ENCODE data around the gene SNRNP25. TPM values are rescaled to one million over a fixed set of nuclear protein-coding genes. Genes with fewer than 3 reads are reported as not detected.
"Not testable (repeated sequence)": the region's sequence is repeated elsewhere in the genome, so short reads cannot be mapped to it uniquely, and the experiment has no call there.

Gene SNRNP25
- total RNA-seq, 1 experiment from 2014 or later = 21.8 TPM

DNA sequence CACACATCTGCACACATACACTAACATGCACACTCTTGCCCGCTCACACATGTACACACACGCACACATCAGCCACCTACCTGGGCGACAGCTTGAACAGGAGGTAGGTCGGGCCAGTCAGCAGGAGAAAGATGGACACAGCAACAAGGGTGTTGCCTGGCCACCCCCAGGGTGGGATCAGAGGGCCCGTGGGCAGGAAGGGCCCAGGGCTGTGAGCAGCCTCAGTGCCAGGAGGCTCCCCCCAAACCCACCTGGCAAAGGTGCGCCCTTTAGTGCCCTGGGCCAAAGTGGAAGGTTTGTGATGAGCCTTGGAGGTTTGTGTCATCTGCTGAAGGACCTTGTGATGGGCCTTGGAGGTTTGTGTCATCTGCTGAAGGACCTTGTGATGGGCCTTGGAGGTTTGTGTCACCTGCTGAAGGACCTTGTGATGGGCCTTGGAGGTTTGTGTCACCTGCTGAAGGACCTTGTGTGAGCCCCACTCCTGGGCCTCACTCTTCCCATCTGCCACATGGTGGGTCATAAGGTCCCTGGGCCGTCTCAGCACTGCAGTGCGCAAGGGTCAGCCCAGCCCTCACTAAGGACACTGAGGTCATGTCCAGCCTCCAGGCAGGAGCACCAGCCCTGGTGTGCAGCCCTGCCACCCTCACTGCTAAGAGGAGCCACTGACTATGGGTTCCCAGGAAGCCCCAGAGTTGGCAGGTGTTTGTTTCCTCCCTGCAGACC is 20.3 kb upstream of the SNRNP25 start:
- not testable (repeated sequence) for H3K36me3 ChIP-seq (ENCODE audit: insufficient read depth, low read length); H3K79me2 ChIP-seq (ENCODE audit: low read length); H4K20me1 ChIP-seq (ENCODE audit: insufficient read depth, low read depth, low read length); H3K27me3 ChIP-seq (ENCODE audit: low read length); H3K9me2 ChIP-seq (replicated peaks; ENCODE audit: insufficient read depth, low read length); H3K27ac ChIP-seq (ENCODE audit: low read length); DNase-seq; H2AFZ ChIP-seq (ENCODE audit: low read length); H3K9ac ChIP-seq (ENCODE audit: low read length); H3K4me3 ChIP-seq (ENCODE audit: low read length); H3K4me2 ChIP-seq (ENCODE audit: low read depth, low read length, poor library complexity, severe bottlenecking); H3K9me3 ChIP-seq (ENCODE audit: low read length); H3K4me1 ChIP-seq (ENCODE audit: low read length)

DNA sequence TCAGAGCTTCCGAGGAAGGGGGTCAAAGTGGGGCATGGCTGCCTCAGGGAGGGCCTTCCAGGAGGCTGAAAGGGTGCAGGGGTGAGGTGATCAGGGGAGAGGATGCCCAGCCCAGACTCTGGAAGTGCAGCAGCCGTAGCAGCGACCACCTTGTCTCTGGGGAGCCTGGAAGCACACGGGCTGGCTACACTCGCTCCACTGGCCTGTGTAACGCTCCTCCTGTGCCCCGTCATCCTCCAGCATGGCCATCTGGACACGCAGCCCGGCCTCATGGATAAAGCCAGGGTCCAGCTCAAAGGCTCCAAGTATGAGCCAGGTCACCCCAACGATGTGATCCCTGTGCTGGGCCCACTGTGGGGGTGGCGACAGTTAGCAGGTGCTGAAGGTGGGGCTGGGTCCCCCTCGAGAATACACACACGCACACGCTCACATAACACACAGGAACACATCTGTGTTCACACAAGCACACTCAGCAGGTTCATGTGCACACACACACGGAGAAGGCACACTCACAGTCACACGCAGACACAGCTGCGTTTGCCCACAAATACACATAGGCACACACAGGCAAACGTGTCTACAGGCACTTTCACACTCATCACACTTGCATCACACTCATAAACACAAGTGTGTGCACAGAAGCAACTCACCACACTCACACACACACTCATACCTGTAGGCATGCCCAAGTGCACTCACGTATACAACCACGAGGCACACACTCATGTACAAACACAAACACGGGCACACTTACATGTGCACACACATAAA is 19.6 kb upstream of the SNRNP25 start:
- Histone ChIP-seq H3K79me2 (ENCODE audit: low read length) (no peaks in the 10 kb centered on the region), H3K9ac (ENCODE audit: low read length) (no peak overlapping the region), H3K27me3 (ENCODE audit: low read length) (no peaks in the 10 kb centered on the region), H3K9me2 (replicated peaks; ENCODE audit: insufficient read depth, low read length) (no peaks in the 10 kb centered on the region), H3K4me2 (ENCODE audit: low read depth, low read length, poor library complexity, severe bottlenecking) (no peak overlapping the region), H4K20me1 (ENCODE audit: insufficient read depth, low read depth, low read length) (0 out of 2 replicates have a peak, but pooled peaks cover 4% of the 10 kb centered on the region), H3K27ac (ENCODE audit: low read length) (no peak overlapping the region), H3K4me3 (ENCODE audit: low read length) (no peak overlapping the region), H2AFZ (ENCODE audit: low read length) (no peak overlapping the region), H3K36me3 (ENCODE audit: insufficient read depth, low read length) (peaks cover 3% of the 10 kb centered on the region), H3K4me1 (ENCODE audit: low read length) (peaks cover 5% of the 10 kb centered on the region), H3K9me3 (ENCODE audit: low read length) (no peaks in the 10 kb centered on the region)
- no peak for DNase-seq

DNA sequence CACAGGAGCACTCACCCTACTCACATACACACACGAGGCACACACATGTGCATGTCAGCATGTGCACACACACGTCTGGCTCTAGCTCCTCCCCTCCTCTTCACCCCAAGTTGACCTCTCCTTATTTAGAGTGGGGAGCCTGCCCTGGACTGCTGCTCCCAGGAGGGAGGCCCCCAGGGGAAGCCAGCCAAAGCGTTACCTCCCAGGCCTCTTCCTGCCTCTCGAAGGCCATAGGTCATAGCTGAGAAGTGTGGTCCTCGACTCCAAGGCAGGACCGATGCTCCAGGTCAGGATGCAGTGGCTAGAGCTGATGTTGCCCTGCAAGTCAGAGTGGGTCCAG is 19.0 kb upstream of the SNRNP25 start:
- Histone ChIP-seq H3K27me3 (ENCODE audit: low read length) (no peaks in the 10 kb centered on the region), H3K9ac (ENCODE audit: low read length) (no peak overlapping the region), H3K79me2 (ENCODE audit: low read length) (no peaks in the 10 kb centered on the region), H3K9me3 (ENCODE audit: low read length) (no peaks in the 10 kb centered on the region), H3K36me3 (ENCODE audit: insufficient read depth, low read length) (peaks cover 3% of the 10 kb centered on the region), H3K4me3 (ENCODE audit: low read length) (no peak overlapping the region), H3K27ac (ENCODE audit: low read length) (no peak overlapping the region), H2AFZ (ENCODE audit: low read length) (no peak overlapping the region), H3K4me1 (ENCODE audit: low read length) (peaks cover 9% of the 10 kb centered on the region), H3K9me2 (replicated peaks; ENCODE audit: insufficient read depth, low read length) (no peaks in the 10 kb centered on the region), H4K20me1 (ENCODE audit: insufficient read depth, low read depth, low read length) (0 out of 2 replicates have a peak, but pooled peaks cover 4% of the 10 kb centered on the region), H3K4me2 (ENCODE audit: low read depth, low read length, poor library complexity, severe bottlenecking) (no peak overlapping the region)
- DNase-seq = no peak

DNA sequence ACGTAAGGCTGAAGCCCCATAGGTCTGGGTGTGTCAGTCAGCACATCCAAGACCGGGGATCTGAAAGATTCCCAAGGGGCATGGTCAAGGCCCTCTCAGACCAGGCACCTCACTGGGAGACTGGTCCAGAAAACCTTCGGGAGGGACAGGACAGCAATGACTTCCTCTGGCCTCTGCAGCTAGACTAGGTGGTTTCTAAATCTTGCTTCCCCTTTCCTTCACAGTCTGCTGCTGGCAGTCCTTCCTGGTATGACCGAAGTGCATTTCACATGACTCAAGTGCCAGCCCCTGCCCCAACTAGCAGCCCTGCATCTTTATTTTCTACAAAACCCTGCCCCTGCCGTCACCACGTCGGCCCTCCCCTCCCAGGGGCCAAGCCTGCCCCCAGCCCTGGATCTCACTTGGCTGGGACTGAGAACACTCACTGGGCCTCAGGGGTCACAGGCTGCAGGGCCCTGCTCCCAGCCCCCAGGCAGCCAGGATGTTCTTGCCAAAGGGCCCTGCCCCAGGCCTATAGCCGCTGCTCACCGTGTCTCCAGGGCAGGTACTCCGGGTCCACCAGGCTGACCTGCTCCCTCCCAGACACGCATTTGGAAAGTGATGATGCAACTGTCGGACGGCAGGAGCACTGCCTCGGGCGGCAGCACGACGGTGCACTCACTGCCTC is 18.5 kb upstream of the SNRNP25 start:
- DNase-seq = no peak
- no peak overlapping the region for H3K27ac ChIP-seq (ENCODE audit: low read length)
- H3K79me2 ChIP-seq (ENCODE audit: low read length) = no peaks in the 10 kb centered on the region
- peaks cover 3% of the 10 kb centered on the region for H3K36me3 ChIP-seq (ENCODE audit: insufficient read depth, low read length)
- H3K9me3 ChIP-seq (ENCODE audit: low read length) = no peaks in the 10 kb centered on the region
- no peaks in the 10 kb centered on the region for H3K27me3 ChIP-seq (ENCODE audit: low read length)
- no peak overlapping the region for H3K9ac ChIP-seq (ENCODE audit: low read length)
- H3K9me2 ChIP-seq (replicated peaks; ENCODE audit: insufficient read depth, low read length) = no peaks in the 10 kb centered on the region
- H4K20me1 ChIP-seq (ENCODE audit: insufficient read depth, low read depth, low read length) = 0 out of 2 replicates have a peak, but pooled peaks cover 4% of the 10 kb centered on the region
- peaks cover 9% of the 10 kb centered on the region for H3K4me1 ChIP-seq (ENCODE audit: low read length)
- no peak overlapping the region for H3K4me2 ChIP-seq (ENCODE audit: low read depth, low read length, poor library complexity, severe bottlenecking)
- H3K4me3 ChIP-seq (ENCODE audit: low read length) = no peak overlapping the region
- H2AFZ ChIP-seq (ENCODE audit: low read length) = no peak overlapping the region

DNA sequence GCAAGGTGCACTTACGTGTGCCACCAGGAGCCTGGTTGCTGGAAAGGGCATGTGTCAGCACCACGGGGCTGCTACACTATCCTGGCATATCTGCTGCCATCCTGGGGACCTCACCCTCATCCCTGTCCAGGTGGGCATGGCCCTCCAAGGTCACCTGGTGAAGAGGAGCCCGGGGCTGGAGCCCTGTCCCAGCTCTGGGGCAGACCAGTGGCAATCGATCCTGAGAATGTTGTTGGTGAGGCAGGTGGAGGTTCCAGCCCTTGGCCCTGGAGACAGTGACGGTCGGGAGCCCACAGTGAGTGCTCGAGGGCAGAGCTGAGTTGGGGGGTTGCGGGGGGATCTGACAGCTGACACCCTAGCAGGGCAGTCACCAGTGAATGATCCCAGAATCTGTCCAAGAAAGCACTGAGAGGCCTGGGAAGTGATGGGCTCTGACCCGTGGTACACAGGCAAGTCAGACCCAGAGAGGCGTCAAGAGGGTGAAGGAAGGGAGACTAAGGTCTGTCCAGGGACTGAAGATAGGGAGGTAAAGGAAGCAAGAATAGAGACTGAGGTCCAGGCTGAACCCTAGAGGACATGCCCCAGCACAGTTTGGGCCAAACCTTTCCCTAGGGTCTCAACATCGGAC is 17.8 kb upstream of the SNRNP25 start:
- Histone ChIP-seq H3K4me1 (ENCODE audit: low read length) (peaks cover 9% of the 10 kb centered on the region), H3K9ac (ENCODE audit: low read length) (no peak overlapping the region)

DNA sequence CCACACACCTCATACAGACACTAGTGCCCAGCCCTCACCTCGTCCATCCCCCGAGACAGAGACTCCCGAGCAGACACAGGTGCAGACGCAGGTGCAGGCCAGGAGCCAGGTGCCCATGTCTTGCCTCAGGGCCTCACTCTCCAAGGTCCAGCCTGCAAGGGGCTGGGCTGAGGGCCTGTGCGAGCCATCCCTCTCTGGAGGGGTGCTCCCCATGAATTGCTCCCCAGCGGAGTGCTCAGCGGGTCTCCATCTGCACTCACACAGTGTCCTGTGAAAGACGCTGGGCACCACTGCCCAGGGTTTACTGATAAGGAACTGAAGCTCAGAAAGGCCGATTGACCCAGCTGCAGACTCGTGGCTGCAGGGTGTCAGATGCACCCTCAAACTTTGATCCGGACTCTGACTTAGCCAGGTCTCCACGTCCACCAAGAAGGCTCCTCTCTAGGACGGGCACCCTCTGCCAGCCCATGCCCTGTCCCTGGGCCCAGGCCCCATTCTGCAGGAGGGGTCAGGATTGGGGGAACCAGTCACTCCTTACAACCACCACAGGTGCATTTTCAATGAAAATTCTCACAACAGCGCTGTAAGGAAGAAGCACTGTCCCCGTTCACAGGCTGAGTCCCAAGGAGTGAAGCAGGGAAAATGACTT is 17.2 kb upstream of the SNRNP25 start:
- no peak for DNase-seq
- no peak overlapping the region for H3K27ac ChIP-seq (ENCODE audit: low read length)
- no peaks in the 10 kb centered on the region for H3K9me2 ChIP-seq (replicated peaks; ENCODE audit: insufficient read depth, low read length)
- peaks cover 9% of the 10 kb centered on the region for H3K4me1 ChIP-seq (ENCODE audit: low read length)
- no peak overlapping the region for H2AFZ ChIP-seq (ENCODE audit: low read length)
- H4K20me1 ChIP-seq (ENCODE audit: insufficient read depth, low read depth, low read length) = 0 out of 2 replicates have a peak, but pooled peaks cover 7% of the 10 kb centered on the region
- peaks cover 7% of the 10 kb centered on the region for H3K36me3 ChIP-seq (ENCODE audit: insufficient read depth, low read length)
- no peak overlapping the region for H3K4me3 ChIP-seq (ENCODE audit: low read length)
- no peak overlapping the region for H3K4me2 ChIP-seq (ENCODE audit: low read depth, low read length, poor library complexity, severe bottlenecking)
- no peaks in the 10 kb centered on the region for H3K9me3 ChIP-seq (ENCODE audit: low read length)
- H3K27me3 ChIP-seq (ENCODE audit: low read length) = no peaks in the 10 kb centered on the region
- no peak overlapping the region for H3K9ac ChIP-seq (ENCODE audit: low read length)
- no peaks in the 10 kb centered on the region for H3K79me2 ChIP-seq (ENCODE audit: low read length)

More for the DNA sequence above, 17.8 kb upstream of the SNRNP25 start:
- no peak overlapping the region for H3K4me2 ChIP-seq (ENCODE audit: low read depth, low read length, poor library complexity, severe bottlenecking)
- no peak overlapping the region for H3K27ac ChIP-seq (ENCODE audit: low read length)
- H3K9me3 ChIP-seq (ENCODE audit: low read length) = no peaks in the 10 kb centered on the region
- H3K27me3 ChIP-seq (ENCODE audit: low read length) = no peaks in the 10 kb centered on the region
- H3K4me3 ChIP-seq (ENCODE audit: low read length) = no peak overlapping the region
- H3K79me2 ChIP-seq (ENCODE audit: low read length) = no peaks in the 10 kb centered on the region
- no peak for DNase-seq
- H3K36me3 ChIP-seq (ENCODE audit: insufficient read depth, low read length) = peaks cover 3% of the 10 kb centered on the region
- H3K9me2 ChIP-seq (replicated peaks; ENCODE audit: insufficient read depth, low read length) = no peaks in the 10 kb centered on the region
- 0 out of 2 replicates have a peak, but pooled peaks cover 4% of the 10 kb centered on the region for H4K20me1 ChIP-seq (ENCODE audit: insufficient read depth, low read depth, low read length)
- no peak overlapping the region for H2AFZ ChIP-seq (ENCODE audit: low read length)

DNA sequence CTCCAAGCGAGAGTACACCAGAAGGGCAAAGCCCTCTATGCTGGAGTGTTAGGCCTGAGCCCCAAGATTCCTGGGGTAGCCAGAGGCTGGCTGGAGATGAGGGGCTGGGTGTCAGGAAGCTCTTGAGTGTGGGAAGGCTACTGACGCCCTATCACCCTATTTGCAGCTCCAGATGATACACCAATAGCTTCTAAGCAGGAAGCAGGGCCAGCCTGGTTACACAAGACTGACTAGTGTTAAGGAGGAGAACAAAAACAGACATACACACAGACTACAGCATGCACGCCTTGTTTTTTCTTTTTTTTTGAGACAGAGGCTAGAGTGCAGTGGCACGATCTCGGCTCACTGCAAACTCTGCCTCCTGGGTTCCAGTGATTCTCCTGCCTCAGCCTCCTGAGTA is 16.1 kb upstream of the SNRNP25 start:
- H4K20me1 ChIP-seq (ENCODE audit: insufficient read depth, low read depth, low read length) = 0 out of 2 replicates have a peak, but pooled peaks cover 11% of the 10 kb centered on the region
- no peak for DNase-seq
- no peaks in the 10 kb centered on the region for H3K9me2 ChIP-seq (replicated peaks; ENCODE audit: insufficient read depth, low read length)
- no peaks in the 10 kb centered on the region for H3K27me3 ChIP-seq (ENCODE audit: low read length)
- H3K4me1 ChIP-seq (ENCODE audit: low read length) = peaks cover 9% of the 10 kb centered on the region
- H3K36me3 ChIP-seq (ENCODE audit: insufficient read depth, low read length) = peaks cover 18% of the 10 kb centered on the region
- H3K4me3 ChIP-seq (ENCODE audit: low read length) = no peak overlapping the region
- no peak overlapping the region for H3K27ac ChIP-seq (ENCODE audit: low read length)
- no peaks in the 10 kb centered on the region; the same call in 1 of the 2 replicates for H3K79me2 ChIP-seq (ENCODE audit: low read length)
- no peak overlapping the region for H3K4me2 ChIP-seq (ENCODE audit: low read depth, low read length, poor library complexity, severe bottlenecking)
- no peak overlapping the region for H3K9ac ChIP-seq (ENCODE audit: low read length)
- H3K9me3 ChIP-seq (ENCODE audit: low read length) = no peaks in the 10 kb centered on the region
- no peak overlapping the region for H2AFZ ChIP-seq (ENCODE audit: low read length)
